ENCODE measurements around the gene NUP210.

The NUP210 gene

GRCh38 chr3:13268120-13268519, 152.0 kb downstream of the NUP210 start:
- no peak for DNase-seq (ENCODE audit: low read depth)
- no peak for TF ChIP-seq CTCF (conservative IDR thresholded peaks at IDR 0.05; ENCODE audit: low read depth, low read length)
- no peak overlapping the region for H3K4me3 ChIP-seq (ENCODE audit: low read length)

DNA sequence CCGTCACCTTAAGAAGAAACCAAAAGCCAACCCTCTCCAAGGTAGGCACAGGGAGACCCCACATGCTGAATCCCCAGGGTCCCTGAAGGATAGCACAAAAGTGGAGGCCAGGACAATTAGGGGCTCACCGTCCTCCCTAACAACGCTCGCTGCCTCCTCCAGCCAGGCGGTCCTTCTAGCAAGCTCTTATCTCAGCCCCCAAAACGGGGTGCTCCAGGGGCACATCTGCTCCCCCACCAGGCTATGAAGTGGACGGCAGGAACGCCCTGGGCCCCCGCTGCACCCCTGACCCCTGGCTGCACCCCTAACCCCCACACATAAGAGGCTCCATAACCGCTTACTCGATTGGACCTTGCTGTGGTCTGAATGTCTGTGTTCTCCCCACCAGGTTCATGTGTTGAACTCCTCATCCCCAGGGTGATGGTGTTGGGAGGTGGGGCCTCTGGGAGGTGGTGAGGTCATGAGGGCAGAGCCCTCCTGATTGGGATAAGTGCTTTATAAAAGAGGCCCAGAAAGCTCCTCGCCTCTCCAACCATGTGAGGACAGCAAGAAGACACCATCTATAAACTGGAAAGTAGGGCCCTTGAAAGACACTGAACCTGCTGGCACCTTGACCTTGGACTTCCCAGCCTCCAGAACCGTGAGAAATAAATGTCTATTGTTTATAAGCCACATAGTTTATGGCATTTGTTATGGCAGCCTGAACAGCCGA, 153.3 kb downstream of the NUP210 start:
- H3K4me3 ChIP-seq (ENCODE audit: low read length), result no peak overlapping the region
- DNase-seq (ENCODE audit: low read depth), result no peak
- TF ChIP-seq CTCF (conservative IDR thresholded peaks at IDR 0.05; ENCODE audit: low read depth, low read length), result no peak

Data from retinal pigment epithelial cell (primary cell).